NCI-H1048 (cell line): ENCODE data around the gene UQCR10.
A peak's percentile ranks its signal among the peaks of the same experiment; 100 is the strongest.

Source experiments
- DNase-seq: peaks from one replicate; lab custom pipeline; 2025; lab: John Stamatoyannopoulos, UW

The UQCR10 gene

DNA sequence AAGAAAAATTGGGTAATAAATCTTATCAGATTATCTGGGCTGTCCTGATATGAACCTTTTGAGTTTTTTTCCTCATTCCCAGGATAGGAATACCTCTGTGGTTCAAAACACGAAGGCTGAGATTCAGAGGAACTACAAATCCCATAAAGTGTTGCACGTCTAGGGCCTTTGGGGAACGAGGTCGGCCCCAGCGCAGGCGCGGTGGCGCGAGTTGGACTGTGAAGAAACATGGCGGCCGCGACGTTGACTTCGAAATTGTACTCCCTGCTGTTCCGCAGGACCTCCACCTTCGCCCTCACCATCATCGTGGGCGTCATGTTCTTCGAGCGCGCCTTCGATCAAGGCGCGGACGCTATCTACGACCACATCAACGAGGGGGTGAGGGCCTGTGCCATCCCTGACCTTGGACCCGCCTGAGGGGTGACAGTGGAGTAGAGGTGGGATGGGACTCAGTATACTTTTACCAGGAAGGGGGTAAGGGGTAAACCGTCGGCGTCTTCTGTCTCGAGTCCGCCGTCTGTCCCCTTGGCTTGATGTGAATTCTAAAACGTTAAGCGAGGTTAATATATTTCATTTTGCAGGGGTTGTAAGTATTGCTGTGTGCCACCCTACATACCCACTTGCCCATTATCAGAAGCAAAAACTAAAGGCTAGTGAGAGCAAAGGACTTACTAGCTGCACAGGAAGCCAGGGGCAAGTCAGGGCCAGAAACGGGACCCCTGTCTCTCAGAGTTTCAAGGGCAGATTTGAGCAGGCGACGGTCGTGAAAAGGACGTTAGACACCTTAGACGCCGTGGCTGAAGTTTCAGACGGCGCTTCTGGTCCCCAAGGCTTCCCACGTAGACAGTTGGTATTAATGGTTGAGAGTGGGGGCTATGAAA is at the start of gene UQCR10:
TSS of gene UQCR10 (plus strand) at position 199 of the 881 bp plus-strand sequence. CDS start at position 229, 30 bp downstream.
- peak; percentile 71 for DNase-seq

DNA sequence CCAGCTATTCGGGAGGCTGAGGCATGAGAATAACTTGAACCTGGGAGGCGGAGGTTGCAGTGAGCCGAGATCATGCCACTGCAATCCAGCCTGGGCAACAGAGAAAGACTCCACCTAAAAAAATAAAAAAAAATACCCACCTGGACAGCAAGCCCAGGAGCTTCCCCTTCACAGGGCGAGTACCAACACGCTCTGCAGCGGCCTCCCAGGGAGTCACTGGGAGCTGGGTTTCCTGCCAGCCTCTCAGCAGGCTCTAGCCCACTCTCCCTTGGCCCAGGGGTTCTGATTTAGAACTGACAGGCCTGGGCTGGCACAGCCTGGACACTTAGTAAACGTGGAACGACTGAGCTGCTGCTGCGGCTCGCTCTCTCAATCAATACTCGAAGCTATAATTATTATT is 49.4 kb upstream of the UQCR10 start:
- DNase-seq, result no peak

DNA sequence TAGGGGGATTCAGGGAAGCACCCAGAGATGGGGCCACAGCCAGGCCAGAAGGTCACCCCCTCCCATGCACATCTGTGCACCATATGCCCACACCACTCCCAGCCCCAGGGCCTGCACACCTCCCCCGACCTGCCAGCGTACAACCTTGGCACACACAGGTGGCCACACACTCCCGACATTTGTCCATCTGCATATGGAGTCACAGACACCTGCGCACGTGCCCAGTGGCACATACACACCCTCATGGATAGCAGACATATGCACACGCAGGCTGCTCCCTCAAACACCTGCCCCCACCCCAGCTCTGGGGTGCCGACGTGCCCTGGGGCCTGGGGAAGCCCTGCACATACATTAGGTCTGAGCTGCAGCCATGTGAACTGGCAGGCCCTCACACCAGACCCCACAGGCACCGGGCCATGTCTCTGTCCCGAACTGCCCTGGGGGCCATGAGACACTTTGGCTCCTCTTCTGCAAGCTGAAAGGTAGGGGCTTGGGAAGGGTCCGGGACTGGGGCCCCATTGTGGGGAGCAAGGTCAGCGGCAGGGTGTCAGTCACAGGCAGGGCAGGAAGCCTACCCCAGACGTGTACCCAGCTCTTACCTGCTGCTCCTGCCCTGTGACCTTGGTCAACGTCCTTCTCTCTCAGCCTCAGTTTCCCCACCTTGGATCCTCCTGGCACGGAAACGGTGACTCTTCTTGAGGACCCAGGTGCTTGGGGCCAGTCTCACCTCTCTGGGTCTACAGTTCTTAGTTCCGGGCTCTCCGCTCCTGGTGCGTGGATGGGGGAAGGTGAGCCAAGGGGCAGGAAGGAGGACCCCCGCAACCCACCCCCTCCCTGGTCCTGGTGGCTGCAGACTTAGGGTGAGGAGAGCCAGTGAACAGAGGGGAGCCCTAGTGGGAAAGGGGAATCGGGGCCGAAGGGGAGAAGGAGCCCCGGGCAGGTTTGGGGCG is 47.9 kb upstream of the UQCR10 start:
- DNase-seq, result no peak

DNA sequence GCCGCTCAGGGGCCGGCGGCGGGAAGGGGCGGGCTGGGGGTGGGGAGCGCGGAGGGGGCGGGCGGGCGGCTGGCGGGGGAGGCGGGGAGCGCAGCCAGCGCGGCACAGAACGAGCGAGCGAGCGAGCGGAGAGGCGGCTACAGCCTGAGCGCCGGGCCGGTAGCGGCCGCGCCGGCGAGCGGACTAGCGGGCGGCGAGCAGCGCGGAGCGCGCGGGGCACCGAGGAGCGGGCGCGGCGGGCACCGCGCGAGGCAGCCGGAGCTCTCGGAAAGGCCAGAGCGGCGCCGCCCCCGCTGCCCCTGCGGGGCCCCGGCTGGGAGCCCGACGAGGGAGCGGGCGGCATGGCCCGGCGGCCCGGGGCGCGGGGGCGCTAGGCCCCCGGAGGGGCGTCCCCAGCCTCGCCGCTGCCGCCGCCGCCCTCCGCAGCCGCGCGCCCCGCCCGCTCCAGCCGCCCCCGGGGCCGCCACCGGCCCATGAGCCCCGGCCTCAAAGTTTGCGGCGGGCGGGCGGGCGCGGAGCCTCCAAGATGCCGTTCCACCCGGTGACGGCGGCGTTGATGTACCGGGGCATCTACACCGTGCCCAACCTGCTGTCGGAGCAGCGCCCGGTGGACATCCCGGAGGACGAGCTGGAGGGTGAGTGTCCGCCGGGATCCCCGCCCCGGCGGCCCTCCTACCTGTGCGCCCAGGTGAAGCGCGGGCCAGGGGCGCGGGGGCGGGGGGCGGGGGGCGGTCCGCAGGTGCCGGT is 47.1 kb upstream of the UQCR10 start, which contains the start of gene CABP7:
TSS of gene CABP7 (plus strand) at position 105 of the 747 bp plus-strand sequence. CDS start at position 527, 422 bp downstream.
- DNase-seq, result no peak

DNA sequence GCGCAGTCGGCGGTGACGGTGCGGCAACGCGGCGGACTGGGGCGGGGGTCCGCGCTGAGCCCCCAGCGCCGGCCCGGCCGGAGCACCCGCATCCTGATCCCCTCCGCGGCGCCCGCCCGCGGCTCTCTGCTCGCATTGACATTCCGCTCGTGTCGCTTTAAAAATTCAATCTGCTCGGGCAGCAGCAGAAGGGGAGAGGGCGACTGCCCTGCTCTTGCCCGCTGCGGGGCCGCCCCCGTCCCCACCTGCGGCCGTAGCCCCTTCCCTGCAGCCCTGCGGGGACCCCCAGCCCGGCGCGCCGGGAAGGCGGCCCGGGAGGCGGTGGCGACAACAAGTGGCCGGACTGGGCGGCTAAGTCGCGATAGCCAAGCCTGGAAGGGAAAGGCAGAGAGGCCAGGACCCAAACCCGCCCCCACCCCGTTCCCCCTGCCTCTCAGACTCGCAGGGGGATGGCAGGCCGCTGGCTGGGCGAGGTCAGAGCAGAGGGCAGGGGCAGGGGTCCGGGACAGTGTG is 46.3 kb upstream of the UQCR10 start:
- DNase-seq, result no peak

DNA sequence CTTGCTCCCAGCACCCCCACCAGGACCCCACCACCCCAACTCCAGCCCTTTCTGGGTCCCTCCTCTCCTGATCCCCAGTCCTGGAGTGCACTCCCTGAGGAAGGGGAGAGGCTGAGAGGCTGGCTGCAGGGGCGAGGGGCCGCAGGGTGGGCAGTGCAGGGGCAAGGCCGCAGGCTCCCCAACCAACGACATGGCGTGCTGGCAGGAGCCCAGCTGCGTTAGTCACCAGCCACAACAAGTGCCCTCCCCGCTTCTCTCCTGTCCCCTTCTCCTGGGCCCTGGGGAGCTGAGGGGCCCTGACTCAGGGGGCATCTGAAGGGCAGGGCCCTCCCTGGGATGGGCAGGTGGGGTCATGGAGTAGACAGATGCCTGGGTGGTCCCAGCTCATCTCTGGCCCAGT is 45.0 kb upstream of the UQCR10 start:
- no peak for DNase-seq

DNA sequence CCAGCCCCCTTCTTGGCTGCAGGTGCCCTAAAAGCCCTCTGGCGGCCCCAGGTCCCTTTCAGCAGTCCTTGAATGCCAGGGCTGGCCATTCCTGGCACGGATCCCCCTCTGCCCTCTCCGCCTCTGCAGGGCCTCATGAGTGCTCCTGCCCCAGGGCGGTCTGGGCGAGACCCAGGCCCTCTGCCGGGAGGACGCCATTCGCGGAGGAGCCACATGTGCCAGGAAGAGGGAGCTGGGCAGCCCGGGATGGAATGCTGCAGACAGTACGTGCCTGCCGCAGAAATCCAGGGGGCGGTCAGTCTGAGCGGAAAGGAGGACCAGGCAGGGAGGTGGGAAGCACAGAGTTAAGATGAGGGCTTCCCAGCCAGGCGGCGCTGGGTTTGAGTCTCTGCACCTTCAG is 44.6 kb upstream of the UQCR10 start:
- no peak for DNase-seq

DNA sequence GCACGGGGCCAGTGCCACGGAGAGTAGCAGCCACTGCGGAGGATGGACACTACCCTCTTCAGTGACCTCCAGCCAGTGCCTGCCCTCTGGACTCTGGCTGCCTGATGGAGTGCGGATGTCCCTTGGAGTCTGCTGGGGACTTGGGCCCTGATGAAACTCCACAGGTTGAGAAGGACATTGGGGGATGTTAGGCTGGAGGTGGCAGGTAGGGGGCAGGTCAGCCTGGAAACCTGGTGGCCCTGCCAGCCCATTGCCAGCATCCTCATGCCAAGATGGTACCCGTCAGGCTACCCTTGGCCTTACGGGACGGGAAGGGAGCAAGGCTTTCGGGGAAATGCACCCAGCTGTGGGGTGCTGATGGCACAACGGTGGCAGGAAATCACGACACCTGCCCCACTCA is 43.4 kb upstream of the UQCR10 start:
- DNase-seq, result no peak

DNA sequence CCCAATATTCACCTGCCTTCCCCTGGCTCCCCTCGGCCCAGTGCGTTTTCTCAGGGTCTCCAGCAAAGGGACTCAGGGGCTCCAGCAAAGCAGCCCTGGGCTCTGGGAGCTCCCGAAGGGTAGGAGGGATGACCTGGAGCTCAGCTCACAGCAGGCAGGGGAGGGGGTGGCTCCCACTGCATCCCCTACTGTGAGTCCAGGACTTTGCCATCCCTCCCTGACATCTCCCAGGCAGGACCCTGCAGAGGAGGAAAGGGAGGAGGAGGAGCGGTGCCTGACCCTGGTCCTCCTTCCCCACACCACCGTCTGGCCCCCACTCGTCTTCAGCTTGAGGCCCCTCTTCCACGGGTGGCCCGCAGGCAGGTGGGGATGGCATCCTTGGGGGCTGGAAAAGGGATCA is 42.3 kb upstream of the UQCR10 start:
- DNase-seq, result no peak

DNA sequence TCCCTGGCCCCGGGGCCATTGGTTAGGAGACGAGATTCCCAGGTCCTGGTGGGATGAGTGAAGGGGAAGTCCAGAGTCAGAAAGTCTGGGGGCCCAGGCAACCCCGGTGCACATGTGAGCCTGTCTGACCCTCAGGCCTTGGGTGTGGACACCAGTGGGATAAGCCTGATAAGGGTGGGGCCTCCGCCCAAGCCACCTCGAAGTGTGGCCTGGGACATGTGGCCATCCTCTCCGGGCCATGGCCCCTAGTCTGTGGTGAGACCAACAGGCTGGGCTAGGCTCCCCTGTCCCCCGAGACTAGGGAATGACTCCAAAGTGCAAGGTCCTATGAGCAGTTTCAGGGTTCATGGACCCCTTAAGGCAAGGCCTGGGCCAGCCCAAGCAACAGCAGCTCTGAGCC is 41.1 kb upstream of the UQCR10 start:
- DNase-seq, result no peak

DNA sequence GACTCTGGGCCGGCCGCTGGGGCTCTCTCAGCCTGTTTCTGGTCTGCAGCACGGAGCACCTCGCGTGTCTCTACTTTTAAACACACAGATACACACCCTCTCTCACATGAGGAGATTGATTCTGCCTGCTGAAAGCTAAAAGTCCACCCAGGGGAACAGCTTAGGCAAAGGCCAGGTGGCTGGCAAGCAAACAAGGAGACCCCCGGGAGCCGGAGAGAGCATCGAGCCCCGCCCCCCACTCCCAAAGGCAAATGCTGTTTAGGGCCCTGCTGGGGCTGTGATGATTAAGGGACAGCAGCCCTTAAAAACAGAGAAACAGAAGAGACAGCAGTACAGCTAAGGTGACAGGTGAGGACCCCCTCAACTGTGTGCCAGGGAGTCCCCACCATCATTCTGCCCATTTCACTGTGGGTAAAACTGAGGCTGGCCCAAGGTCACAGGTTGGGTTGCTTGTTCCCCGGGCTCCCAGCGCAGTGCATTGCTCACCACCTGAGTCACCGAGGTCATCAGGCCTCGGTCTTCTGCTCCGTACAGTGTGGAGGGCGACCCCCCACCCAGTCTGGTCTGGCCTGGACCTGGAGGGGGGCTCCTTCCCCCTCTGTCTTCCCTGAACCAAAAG is 40.5 kb upstream of the UQCR10 start:
- no peak for DNase-seq

DNA sequence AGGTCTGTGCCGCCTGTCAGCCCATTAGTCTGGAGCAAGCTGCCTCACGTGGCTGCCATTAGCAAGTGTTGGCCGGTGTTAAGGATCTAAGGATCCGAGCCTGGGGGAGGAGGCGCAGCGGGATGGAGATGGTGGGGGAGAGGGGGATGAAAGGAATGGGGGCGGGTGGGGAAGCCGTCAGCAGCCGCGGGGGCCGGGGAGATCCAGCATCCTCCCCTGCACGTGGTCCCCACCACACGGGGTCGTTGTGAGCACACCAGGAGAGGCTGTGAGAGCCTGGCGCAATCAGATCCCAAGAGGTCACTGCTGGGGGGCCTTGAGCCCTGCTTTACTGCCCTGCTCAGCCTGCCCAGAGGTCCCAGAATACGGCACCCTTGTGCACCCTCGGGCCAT is 40.0 kb upstream of the UQCR10 start:
- DNase-seq, result no peak

DNA sequence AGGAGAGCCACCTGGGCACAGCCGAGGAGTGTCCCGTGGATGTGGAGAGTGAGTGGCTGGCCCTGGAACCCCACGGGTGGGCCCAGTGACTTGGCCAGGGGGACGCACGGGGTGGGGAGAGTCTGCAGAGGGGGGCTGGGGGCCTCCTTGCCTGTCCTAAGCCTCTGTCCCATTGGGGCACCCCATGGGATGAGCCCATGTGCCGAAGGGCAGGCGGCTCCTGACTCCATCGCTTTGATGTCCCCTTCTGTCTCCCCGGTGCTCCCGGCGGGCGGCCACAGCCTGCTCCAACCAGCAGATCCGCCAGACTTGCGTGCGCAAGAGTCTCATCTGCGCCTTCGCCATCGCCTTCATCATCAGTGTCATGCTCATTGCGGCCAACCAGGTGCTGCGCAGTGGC is 38.0 kb upstream of the UQCR10 start:
- DNase-seq, result no peak

DNA sequence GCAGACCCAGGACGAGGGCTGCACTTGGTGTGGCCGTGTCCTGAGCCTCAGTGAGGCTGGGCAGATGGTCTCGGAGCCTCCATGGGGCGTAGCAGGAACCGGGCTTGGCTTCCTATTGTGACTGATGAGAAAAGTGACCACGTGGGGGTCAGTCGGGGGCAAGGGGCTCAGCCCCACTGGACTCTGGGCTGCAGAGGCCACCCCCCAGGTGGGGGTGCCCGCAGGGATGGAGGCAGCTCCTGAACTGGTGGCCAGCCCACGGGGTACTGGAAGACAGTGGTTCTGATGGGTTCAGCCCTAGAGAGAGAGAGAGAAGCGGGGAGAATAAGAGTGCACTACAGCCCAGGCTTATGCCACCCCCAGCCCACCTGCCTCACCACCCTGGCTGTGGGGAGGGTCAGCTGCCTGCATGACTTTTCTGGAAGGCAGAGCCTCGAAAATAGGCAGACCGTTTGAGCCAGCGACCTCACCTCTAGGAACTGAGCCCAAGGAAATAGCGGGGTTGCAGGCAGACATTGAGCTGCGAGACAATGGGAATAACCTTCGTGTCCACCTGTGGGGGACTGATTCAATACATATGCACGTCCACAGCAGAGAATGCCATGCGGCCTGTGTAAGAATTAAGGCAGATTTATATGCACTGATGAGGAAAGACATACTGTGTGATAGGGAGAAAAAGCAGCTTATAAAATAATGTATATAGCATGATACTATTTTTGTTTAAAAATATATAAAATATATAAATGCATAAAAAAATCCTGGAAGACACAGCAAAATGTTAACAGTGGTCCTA is 35.9 kb upstream of the UQCR10 start:
- DNase-seq, result no peak

DNA sequence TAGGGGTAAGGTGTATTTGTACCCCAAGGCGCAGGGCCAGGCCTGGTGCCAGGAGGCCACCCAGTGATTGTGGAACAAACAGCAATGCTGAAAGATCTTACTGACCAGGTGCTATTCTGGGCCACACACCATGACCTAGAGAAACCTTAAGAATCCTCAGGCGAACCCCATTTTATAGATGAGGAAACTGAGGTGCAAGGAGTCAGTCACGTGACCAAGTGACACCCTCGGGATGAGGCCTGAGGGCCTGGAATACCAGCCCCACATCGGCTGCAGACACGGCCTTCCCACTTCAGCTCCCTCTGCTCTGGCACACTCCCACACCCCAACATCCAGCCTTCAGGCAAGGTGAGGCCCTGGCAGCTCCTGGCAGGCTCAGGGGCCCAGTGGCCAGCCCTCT is 34.3 kb upstream of the UQCR10 start:
- no peak for DNase-seq

DNA sequence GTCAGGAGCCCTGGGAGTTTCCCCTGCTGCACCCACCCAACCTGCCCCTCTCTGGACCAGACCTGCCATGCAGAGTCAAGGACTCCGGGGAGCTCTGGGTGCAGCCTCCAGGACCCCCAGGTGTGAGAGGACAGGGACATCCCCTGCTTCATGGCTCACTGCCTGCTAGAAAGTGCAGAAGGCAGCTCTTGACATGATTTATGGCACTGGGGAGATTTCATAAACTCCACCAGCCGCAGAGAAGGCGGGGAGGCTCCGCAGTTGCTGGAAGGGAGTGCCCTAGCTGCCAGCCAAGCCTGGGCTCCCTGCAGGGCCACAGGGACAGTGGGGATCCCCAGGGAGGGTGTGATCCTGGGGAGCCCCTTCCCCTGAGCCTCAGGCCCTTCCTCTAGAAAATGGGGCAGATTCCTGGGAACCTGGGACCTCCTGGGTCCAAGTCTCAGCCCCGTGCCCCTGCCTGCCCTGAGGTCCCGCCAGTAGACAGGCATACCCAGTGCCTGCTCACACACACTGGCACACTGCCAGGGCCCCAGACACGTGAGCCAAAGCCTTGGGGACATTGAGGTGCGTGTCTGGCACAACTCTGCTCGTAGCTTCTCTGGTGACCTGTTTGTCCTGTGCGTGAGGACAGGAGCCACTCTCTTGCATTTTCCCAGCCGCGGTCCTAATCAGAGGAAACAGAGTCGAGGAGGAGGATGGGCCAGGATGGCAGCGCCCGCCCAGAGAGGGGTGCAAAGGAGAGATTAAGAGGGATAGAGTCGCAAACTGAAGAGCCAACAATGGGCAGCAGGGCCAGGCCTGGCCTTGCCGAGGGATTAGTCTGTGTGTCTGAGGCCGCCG is 33.6 kb upstream of the UQCR10 start:
- no peak for DNase-seq

DNA sequence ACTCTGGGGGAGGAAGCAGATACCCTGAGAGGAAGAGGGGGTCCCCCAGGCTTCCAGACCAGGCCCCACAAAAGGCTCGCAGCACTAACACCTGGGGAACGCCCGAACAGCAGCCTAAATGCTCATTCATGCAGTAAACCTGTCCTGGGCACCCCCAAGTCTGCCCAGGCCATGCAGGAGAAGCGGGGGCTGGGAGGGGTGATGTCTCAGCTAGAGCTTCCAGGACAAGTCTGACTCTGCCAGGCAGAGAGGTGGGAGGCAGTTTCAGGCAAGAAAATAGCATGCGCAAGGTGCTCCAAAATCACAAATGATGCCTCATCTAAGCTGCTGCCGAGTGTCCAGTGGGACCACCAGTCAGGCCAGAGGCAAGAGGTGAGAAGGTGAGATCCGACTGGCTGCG is 32.8 kb upstream of the UQCR10 start:
- DNase-seq, result no peak

DNA sequence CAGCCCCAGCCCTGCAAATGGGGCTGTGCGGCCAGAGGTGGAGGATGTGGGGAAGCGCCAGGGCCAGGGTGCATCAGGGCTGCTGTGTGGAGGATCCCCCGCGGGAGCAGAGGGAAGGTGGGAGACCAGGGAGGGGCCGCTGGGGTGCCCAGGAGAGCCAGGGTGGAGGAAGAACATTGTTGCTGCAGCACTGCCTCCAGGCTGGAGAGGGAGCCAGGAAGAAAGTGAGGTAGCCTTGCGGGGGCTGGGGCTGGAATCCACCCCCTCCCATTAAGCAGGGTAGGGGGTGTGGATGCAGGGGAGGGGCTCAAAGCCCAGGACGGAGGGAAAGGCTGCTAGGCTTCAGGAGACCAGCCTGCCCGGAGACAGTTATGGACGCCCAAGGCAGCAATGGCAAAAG is 32.3 kb upstream of the UQCR10 start:
- DNase-seq, result no peak

DNA sequence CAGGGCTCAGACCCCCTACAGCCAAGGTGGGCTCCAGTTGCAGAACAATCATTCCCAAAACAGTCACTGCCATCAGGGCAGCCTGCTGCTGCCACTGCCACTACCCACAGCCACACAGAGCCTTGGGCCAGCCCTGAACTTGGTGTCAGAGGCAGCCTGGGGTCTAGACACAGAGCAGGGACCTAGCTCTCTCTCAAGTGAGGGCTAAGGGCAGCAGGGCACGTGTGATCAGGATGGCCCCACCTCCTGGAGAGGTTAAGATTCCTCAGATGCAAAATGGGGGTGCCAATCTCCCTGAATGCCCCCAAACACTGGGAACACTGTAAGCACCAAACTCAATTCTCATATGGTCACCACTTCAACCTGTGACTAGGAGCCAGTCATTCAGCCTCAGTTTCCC is 31.8 kb upstream of the UQCR10 start:
- no peak for DNase-seq
